ENCODE measurements around the gene DPH5.

The DPH5 gene

DNA sequence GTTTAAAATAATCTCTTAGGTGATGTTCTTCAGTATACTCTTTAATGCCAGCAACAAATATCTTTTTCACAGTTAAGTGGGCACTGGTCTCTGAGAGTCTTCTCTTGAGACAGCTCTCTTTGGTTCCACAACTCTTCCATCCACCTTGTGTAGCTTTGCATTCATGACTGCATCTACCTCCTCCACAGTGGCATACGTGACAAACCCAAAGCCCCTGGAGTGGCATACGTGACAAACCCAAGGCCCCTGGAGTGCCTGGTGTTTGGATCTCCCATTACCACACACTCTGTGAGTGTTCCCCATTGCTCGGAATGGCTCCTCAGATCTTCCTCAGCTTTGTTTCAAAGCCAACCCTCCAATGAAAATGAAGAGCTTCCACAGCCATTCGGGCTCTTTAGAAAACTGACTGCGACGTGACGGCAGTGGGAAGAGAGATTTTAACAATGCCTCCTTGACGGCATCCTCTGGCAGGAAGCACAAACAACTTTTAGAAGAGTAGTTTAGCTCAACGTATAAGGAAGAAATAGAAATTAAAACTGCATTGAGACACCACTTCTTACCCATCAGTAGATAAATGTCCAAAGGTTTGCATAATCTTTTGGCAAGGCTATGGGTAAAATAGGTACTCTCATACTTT, 83.9 kb downstream of the DPH5 start:
- DNase-seq (ENCODE audit: low read depth in 2 of 2): no peak

DNA sequence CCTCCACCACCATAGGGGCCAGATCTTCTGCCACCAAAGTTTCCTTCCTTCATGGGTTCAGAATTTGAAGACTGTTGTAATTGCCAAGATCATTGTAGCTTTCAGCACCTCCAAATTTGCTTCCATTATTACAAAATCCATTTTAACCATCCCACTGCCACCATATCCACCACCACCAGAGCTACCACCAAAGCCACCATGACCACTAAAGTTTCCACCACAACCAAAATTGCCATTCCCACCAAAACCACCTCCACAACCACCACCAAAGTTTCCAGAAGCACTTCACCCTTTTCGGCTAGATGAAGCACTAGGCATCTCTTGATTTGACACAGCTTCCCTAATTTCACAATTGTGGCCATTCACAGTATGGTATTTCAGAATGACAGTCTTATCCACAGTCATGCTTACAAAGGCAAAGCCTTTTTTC, 84.5 kb downstream of the DPH5 start:
- DNase-seq (ENCODE audit: low read depth in 2 of 2): no peak
